Stimulated activated CD4-positive, alpha-beta T cell treated with anti-CD3 and anti-CD28 coated beads, Interleukin-15, amount 100 ng/mL, for 48 hours (primary cell): ENCODE measurements around the gene C16orf54.
"Not testable (repeated sequence)": the region's sequence is repeated elsewhere in the genome, so short reads cannot be mapped to it uniquely, and the experiment has no call there.

Source experiments
- DNase-seq, 2 donors: peaks; one replicate each; pipeline ENCODE4 v3.0.0-alpha.2; 2020; ENCODE audit warnings: low read depth in 2 of 2

The C16orf54 gene

DNA sequence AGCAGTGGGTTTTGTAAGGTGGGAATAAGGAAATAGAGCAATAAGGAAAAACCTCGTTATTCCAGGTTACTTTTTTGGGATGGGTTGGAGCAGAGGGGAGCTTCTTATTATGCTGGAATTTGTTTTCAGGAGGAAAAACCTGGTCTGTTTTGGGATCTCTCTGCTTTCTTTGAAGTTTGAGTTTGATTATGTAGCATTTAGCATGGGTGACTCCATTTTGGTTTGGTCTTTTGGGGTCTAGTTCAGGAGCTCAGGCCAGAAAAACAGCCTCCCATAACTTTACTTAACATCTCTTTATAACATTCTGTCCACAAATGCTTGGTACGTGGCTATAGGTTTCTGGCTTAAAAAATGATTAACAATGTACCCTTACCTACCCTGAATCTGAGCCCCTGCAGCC lies 23.7 kb upstream of the C16orf54 start:
- no peak for DNase-seq

DNA sequence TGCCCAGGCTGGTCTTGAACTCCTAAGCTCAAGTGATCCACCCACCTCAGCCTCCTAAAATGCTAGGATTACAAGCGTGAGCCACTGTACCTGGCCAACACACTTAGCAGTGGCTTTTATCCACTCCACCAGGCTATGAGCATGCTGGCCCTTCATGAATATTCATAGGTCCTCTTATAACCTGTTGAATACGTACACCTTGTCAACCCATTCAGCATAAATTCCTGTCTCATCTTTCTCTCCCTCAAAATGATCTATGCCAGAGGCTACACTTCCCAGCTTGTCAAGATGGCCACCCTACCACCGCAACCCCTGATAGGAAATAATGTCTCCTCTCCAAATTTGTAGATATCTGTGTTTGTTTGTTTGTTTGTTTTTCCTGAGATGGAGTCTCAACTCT lies 21.3 kb upstream of the C16orf54 start:
- DNase-seq: no peak

DNA sequence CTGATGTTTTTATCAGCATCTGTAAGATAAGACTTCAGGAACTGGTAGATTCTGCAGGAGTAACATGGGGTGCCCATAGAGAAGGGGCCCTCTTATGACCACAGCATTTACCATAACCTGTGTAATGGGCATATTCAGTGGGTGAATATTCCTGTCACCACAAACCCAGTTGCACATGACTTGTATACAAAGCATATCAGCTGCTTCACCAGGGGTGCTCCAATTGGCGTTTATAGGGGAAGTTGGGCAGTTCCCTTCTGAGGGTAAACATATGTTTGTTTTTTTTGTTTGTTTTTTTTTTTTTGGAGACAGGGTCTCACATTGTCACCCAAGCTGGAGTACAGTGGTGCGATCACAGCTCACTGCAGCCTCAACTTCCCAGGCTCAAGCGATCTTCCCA lies 20.8 kb upstream of the C16orf54 start:
- DNase-seq: no peak

DNA sequence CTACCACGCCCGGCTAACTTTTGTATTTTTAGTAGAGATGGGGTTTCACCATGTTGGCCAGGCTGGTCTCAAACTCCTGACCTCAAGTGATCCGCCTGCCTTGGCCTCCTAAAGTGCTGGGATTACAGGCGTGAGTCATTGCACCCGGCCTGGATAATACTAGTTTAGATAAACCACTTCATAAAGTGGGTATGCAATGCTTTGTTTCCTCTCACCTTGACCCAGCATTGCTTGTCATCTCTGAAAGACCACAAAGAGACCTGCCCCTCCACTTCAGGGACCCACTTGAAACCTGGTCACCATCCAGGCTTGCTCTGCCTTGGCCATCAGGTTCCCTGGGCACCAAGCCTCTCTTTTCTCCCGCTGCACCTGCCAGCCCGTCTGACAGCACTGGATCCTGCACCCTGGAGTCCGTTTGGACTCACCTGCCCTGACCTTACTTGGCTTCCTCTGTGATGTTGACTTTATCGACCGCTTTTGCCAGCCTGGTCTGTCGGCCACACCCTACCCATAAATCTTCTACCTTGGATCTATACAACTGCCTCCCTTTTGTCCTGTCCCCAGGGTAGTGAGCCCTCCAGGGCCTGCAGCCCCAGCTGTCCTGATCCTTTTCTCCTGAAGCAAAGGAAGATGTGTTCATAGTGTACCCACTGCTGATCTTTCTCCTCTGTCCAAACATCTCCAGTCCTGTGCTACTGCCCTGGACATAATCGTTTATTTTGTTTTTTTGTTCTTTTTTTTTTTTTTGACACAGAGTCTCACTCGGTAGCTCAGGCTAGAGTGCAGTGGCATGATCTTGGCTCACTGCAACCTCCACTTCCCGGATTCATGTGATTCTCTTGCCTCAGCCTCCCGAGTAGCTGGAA lies 19.6 kb upstream of the C16orf54 start:
- no peak for DNase-seq

DNA sequence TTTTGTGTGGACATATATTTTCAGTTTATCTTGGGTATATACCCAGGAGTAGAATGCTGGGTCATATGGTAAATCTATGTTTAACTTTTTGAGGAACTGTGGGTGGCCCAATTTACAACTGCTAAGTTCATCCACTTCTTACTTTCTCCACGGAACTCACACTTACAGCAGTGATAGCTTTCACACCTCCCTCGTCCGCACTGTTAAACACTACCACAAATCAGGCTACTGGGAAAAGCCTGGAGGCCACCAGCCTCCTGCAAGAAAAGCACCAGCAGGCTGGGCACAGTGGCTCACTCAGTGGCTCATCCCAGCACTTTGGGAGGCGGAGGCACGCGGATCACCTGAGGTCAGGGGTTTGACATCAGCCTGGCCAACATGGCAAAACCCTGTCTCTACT lies 17.5 kb upstream of the C16orf54 start:
- no peak for DNase-seq

DNA sequence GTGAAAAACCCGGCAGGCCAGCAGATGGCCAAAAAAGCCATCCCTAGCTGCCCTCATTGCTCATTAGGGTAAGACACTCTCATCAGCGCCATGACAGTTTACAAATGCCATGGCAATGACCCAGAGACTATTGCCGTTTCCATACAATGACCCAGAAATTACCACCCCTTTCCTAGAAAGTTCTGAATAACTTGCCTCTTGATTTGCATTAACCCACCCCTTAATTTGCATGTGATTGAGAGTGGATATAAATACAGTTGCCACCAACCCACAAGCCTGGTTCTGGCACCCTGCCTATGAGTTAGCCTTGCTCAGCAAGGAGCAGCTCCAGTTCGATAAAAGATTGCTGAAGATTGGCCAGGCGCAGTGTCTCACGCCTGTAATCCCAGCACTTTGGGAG lies 16.1 kb upstream of the C16orf54 start:
- no peak for DNase-seq

DNA sequence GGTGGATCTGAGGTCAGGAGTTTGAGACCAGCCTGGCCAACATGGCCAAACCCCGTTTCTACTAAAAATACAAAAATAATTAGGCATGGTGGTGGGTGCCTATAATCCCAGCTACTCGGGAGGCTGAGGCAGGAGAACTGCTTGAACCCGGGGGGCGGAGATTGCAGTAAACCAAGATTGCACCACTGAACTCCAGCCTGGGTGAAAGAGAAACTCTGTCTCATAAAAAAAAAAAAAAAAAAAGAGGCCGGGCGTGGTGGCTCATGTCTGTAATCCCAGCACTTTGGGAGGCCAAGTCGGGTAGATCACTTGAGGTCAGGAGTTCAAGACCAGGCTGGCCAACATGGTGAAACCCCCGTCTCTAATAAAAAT lies 15.5 kb upstream of the C16orf54 start:
- not testable (repeated sequence) for DNase-seq

DNA sequence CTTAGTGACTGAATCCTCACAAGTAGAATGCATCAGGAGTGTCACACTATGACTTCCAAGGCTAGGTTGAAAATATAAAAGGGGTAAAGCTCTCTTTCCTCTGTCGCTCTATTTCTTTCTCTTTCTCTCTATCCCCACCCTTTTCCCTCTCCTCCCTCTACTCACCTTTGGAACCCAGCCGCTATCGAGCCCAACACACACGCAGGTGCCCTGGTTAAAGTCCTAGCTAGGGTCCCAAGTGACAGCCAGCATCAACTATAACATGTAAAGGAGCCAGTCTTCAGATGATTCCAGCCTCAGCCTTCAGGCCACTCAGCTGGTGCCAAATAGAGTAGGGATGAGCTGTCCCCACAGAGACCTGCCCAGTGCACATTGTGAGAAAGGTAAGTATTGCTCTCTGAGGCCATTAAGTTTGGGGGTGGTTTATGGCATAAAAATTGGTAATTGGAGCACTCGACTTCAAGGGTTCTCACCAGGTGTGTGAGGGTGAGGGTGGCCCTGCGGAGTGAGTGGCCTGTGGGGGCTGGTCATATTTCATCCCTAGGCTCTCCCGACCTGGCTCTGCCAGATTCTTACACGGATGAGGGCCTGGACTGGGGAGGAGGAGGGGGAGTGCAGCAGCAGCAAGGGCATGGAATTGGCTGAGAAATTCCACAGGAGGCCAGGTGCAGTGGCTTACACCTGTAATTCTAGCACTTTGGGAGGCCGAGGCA lies 14.9 kb upstream of the C16orf54 start:
- DNase-seq: no peak

DNA sequence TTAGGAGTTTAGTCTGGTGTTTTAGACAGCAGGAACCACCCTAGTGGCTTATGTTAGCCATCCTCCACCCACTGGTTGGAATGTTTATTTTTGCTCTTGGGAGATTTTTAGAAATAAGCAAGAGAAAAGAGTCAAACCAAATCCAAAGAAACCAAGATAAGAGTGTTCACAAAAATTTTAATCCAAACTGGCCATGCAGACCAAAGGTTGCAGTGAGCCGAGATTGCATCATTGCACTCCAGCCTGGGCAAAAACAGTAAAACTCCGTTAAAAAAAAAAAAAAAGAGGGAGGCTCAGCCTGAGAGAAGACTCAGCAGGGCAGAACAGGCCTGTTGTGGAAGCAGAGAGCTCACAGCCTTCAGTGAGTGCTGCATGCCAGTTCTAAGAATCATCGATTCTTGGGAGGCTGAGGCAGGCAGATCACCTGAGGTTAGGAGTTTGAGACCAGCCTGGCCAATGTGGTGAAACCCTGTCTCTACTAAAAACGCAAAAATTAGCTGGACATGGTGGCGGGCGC lies 12.2 kb upstream of the C16orf54 start:
- no peak for DNase-seq

DNA sequence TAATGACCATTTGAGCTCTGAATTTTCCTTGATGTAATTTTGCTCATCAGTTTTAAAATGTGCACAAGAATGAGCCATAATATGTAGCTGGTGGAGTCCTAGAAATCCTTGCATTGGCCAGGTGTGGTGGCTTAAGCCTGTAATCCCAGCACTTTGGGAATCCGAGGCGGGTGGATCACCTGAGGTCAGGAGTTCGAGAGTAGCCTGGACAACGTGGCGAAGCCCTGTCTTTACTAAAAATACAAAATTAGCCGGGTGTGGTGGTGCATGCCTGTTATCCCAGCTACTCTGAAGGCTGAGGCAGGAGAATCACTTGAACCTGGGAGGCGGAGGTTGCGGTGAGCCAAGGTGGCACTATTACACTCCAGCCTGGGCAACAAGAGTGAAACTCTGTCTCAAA lies 11.3 kb upstream of the C16orf54 start:
- DNase-seq: not testable (repeated sequence)

DNA sequence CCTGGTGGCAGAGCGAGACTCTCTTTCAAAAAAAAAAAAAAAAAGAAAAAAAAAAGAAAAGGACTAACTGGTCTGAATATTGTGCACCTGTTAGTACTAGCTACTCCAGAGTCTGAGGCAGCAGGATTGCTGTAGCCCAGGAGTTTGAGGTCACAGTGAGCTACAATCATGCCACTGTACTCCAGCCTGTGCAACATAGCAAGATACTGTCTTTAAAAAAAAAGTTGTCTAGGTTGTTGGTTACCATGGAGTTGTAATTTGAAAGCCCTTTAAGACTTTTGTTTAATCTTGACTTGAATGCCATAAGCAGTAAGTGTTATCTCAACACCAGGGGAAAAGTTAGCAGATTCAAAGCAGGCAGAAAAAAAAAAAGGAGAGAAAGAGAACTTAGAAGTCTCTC lies 10.9 kb upstream of the C16orf54 start:
- no peak for DNase-seq

DNA sequence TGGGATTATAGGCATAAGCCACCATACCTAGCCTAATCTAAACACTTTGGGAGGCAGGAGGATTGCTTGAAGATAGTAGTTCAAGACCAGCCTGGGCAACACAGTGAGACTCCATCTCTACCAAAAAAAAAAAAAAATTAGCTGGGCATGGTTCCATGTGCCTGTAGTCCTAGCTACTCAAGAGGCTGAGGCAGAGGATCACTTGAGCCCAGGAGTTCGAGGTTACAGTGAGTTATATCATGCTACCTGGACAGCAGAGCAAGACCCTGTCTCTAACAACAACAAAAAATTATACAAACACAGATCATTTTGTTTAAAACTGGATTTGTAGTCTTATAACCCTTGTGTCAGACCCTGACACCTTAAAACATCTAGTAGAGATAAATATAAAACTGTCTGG lies 7.7 kb upstream of the C16orf54 start:
- no peak for DNase-seq

DNA sequence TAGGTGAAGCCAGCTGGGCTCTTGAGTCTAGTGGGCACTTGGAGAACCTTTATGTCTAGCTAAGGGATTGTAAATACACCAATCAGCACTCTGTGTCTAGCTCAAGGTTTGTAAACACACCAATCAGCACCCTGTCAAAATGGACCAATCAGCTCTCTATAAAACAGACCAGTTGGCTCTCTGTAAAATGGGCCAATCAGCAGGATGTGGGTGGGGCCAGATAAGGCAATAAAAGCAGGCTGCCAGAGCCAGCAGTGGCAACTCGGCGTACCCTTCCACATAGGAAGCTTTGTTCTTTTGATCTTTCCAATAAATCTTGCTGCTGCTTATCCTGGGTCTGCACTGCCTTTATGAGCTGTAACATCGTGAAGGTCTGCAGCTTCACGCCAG lies 3.0 kb upstream of the C16orf54 start:
- DNase-seq: not testable (repeated sequence)

DNA sequence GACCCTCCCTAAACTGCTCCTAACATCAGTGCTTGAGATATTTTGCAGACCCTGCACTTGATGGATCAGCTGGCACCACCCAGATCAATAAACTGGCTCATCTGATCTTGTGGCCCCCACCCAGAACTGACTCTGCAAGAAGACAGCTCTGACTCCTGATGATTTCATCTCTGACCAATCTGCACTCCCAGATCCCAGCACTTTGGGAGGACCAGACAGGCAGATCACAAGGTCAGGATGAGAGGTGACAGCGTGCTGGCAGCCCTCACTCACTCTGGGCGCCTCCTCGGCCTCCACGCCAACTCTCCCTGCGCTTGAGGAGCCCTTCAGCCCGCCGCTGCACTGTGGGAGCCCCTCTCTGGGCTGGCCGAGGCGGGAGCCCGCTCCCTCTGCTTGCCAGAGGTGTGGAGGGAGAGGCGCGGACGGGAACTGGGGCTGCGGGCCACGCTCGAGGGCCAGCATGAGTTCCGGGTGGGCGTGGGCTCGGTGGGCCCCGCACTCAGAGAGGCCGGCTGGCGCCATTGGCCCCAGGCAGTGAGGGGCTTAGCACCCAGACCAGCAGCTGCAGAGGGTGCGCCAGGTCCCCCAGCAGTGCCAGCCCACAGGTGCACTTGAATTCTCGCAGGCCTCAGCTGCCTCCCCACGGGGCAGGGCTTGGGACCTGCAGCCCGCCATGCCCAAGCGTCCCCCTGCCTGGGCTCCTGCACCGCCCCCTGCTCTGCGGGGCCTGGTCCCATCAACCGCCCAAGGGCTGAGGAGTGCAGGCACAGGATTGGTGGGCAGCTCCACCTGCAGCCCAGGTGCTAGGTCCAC lies 2.4 kb upstream of the C16orf54 start:
- DNase-seq: no peak

DNA sequence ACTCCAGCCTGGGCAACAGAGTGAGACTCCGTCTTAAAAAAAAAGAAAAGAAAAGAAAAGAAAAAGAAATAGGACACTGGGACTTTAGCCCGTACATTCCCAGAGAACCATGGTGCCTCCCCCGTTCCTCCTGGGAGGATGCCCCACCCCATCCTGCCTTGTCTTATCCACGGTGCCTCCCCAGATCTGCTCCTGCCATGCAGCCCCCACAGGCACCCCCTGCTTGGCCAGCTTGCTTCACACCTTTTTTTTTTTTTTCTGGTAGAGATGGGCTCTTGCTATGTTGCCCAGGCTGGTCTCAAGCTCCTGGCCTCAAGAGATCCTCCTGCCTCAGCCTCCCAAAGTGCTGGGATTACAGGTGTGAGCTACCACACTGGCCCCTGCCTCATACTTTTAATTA lies 728 bp upstream of the C16orf54 start:
- DNase-seq: not testable (repeated sequence)

DNA sequence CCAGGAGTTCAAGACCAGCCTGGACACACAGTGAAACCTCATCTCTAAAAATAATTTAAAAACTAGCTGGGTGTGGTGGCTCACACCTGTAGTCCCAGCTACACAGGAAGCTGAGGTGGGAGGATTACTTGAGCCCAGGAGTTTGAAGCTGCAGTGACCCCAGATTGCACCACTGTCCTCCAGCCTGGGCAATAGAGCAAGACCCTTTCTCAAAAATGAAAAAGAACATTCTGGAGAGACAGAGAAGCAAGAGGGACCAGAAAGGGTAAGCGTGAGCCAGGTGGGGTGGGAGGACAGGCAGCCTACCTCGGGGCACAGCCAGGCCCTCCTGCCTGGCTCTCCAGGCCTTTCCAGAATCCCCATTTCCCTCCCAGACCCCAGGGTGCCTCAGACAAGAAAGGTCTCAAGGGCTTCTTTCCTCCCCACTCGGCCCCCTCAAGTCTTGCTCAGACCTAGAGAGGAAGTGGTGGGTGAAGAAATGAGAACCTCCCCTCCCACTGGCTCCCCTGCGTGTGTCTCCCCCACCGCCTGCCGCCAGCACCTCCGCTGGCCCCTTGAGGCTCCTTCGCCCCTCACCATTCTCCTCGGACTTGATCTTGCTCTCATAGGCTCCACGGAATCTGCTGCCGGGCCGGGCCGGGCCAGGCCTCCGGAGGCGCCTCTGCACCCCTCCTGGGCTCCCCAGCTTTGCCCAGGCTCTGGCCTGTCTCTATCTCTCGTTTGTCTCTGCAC lies 503 bp downstream of the C16orf54 start:
- DNase-seq: peak; percentile 29 to 53

DNA sequence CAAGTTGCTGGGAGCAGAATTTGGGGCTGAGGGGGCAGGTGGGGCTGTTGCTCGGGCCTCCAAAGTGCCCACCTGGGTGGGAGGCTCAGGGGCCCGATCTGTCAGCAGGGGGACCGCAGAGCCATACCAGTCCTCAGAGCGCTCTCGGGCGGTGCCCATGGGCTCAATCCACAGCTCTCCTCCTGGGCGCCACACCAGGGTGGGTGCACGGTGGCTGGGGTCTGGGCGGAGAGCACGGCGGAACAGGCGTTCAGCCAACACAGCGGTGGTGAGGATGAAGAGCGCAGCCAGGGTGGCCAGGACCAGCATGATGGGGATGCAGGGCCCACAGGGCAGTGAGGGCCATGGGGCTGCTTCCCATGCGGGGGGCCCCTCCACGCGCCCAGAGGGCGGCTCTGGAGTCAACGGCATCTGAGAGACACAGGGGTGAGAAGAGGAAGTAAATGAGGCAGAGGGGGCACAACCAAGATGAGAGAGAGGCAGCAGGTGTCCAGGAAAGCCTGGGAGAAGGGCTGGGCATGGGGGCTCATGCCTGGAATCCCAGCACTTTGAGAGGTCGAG lies 1.2 kb downstream of the C16orf54 start:
- no peak for DNase-seq

DNA sequence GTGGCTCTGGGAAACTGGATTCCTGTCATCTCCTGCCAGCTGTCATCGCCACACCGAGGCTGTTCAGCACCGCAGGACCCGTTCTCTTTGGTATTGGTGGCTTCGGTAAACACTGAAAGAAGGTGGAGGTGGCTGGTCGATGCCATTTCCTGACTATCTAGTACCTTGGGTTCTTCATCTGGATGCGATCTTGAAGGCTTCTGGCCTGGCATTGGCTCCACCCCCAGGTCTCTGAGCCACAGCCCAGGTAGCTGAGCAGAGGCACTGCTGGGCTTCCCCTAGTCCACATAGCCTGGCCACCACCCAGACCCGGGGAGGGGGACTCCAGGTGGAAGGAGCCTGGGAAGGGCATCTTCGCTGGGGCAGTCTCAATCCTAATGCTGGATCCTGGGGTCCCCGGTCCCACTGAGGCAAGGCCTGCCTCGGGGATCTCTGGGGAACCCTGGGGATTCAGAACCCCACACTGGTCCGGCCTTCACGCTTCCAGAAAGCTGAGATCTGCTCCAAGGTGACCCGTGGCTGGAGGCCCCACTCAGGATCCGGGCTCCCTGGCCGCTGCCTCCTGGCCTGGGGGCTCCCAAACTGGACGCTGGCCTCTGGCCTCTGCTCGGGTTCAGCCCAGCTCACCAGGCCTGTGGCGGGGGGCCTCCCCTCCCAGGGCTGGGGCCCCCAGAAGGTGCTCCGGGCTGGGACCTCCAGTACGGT lies 1.8 kb downstream of the C16orf54 start:
- no peak for DNase-seq

DNA sequence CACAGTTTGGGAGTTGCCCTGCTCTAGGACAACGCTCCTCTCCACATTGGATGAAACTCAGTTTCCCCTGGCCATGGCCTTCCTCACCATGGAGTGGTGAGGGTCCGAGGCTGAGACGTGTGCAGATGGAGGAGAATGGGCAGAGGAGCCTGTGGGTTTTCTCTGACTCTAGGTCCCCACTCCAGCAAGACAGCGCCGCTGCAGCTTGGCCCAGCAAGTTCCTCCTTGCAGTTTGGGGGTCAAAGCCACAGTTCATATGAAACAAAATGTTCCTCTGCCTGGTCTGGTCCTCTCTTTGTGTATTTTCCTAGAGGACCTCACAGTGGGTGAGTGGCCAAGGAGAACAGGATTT lies 2.3 kb downstream of the C16orf54 start:
- DNase-seq: no peak

DNA sequence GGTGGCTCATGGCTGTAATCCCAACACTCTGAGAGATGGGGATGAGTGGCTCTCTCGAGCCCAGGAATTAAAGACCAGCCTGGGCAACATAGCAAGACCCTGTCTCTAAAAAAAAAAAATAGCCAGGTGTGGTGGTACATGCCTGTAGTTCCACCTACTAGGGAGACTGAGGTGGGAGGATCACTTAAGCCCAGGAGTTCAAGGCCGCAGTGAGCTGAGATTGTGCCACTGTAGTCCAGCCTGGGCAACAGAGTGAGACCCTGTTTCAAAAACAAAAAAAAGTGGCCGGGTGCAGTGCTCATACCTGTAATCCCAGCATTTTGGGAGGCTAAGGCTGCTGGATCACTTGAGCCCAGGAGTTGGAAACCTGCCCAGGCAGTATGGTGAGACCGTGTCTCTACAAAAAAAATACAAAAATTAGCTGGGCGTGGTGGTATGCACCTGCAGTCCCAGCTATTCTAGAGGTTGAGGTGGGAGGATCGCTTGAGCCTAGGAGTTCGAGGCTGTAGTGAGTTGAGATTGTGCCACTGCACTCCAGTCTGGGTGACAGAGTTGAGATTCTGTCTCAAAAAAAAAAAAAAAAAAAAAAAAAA lies 3.0 kb downstream of the C16orf54 start:
- DNase-seq: no peak
